Panc1 (cell line): ENCODE results near the gene RBCK1. TPM values are rescaled to one million over a fixed set of nuclear protein-coding genes. Genes with fewer than 3 reads are reported as not detected.

Source experiments
- ATAC-seq: fragments of 200-7000 bp; cut with Tn5 transposase; 2 replicates; pipeline ENCODE4 v1.9.1; 2020; ENCODE audit warnings: mild to moderate bottlenecking, moderate library complexity
- BruUV-seq: library from RNA; stranded (reverse); fragments of 400-500 nt; replicated peaks from 2 replicates; lab custom pipeline; 2021; lab: Mats Ljungman, UMichigan
- CTCF ChIA-PET: fragments of 300-600 bp; sonication (Branson Sonifier 250); formaldehyde crosslinking; loops from one replicate; lab custom pipeline; 2022; ENCODE audit warnings: antibody characterized with exemption; lab: Charles Lee
- POLR2A ChIA-PET: fragments of 300-600 bp; sonication (Branson Sonifier 250); formaldehyde crosslinking; loops from one replicate; lab custom pipeline; 2022; ENCODE audit warnings: antibody characterized with exemption; lab: Charles Lee
- DNase-seq: peaks from one replicate; pipeline ENCODE4 v3.0.0-alpha.2; 2010; ENCODE audit warnings: low read depth, low spot score
- H3K27ac ChIP-seq: 2 replicates; pipeline ENCODE4 v1.5.1; 2011; ENCODE audit warnings: mild to moderate bottlenecking, low read length, inconsistent platforms
- H3K27me3 ChIP-seq: fragments of 200-500 bp; sonication (Bioruptor generic); 2 replicates; pipeline ENCODE4 v1.6.0; 2014; ENCODE audit warnings: low read length, inconsistent platforms; ENCODE audit not compliant: control insufficient read depth, insufficient read depth
- H3K36me3 ChIP-seq: fragments of 200-500 bp; sonication (Bioruptor generic); 2 replicates; pipeline ENCODE4 v1.5.1; 2014; ENCODE audit warnings: inconsistent platforms, mild to moderate bottlenecking, low read length, moderate library complexity; ENCODE audit not compliant: control insufficient read depth, insufficient read depth
- H3K4me1 ChIP-seq: 2 replicates; pipeline ENCODE4 v1.5.1; 2011; ENCODE audit warnings: inconsistent platforms, mild to moderate bottlenecking, low read length, moderate library complexity; ENCODE audit not compliant: control insufficient read depth, insufficient read depth
- H3K4me3 ChIP-seq, 2 experiments: 2 replicates each; pipeline ENCODE4 v1.5.1; 2011 to 2012; ENCODE audit warnings: low read depth in 2 of 2, low read length in 2 of 2, mild to moderate bottlenecking in 2 of 2, inconsistent platforms in 1 of 2, moderate library complexity in 1 of 2
- H3K9me3 ChIP-seq: fragments of 200-500 bp; sonication (Bioruptor generic); 2 replicates; pipeline ENCODE4 v1.5.1; 2014; ENCODE audit warnings: low read depth, mild to moderate bottlenecking, inconsistent platforms, low read length, moderate library complexity; ENCODE audit not compliant: control insufficient read depth, insufficient read depth
- CTCF ChIP-seq: fragments of 450-650 bp; IDR thresholded peaks from 2 replicates; pipeline ENCODE4 v1.5.1; 2017; ENCODE audit warnings: mild to moderate bottlenecking
- POLR2AphosphoS5 ChIP-seq: IDR thresholded peaks from 2 replicates; pipeline ENCODE4 v1.6.1; 2012; ENCODE audit warnings: mild to moderate bottlenecking, low read depth, low read length, moderate library complexity
- REST ChIP-seq, 2 experiments: IDR thresholded peaks; 2 replicates each; pipeline ENCODE4 v1.6.1; 2011 to 2012; ENCODE audit warnings: low read depth in 2 of 2, control low read depth in 1 of 2, low read length in 1 of 2, mild to moderate bottlenecking in 1 of 2, moderate library complexity in 1 of 2; ENCODE audit not compliant: insufficient read depth in 1 of 2
- SIN3A ChIP-seq: IDR thresholded peaks from 2 replicates; pipeline ENCODE4 v1.6.1; 2012; ENCODE audit warnings: low read depth, mild to moderate bottlenecking, low read length, moderate library complexity, borderline replicate concordance; ENCODE audit not compliant: insufficient read depth
- TCF7L2 ChIP-seq: IDR thresholded peaks from 2 replicates; pipeline ENCODE4 v1.6.1; 2011; ENCODE audit warnings: mild to moderate bottlenecking, low read depth, low read length, inconsistent platforms
- in situ Hi-C: cut with HindIII; loops from 2 replicates; pipeline ENCODE4 v1.10.0; 2016; ENCODE audit warnings: low sequenced_read_pairs, low pct_unique_long_range_greater_than_20kb
- intact Hi-C: fragments of 100-400 bp; cut with micrococcal nuclease; formaldehyde crosslinking; loops from one replicate; pipeline ENCODE4 v1.10.0; 2022; ENCODE audit not compliant: unreplicated experiment
- total RNA-seq: library from RNA; stranded (reverse); gene quantifications from one replicate; pipeline ENCODE4 v1.2.1, GENCODE V29; 2021; ENCODE audit not compliant: unreplicated experiment

Gene RBCK1
- total RNA-seq, 1 experiment from 2014 or later = 97.1 TPM

- ChIA-PET POLR2A (interaction anchor here (0.5 kb wide), 1 partner anchor 94 kb away, joined by 8 read pairs; no protein-coding TSS in a partner anchor), CTCF (interaction anchor here (0.6 to 2.1 kb wide), 3 partner anchors 67 to 213 kb away, joined by 3 to 16 read pairs (median 6); no protein-coding TSS in a partner anchor)
- in situ Hi-C loops (no loop called here), intact Hi-C loops (loop anchor here (5.0 kb wide), 1 partner anchor 80 kb away; no protein-coding TSS in a partner anchor)
- H3K4me3 ChIP-seq = no peak overlapping the region
- DNase-seq (no peak), ATAC-seq (no peak)
- no peak for TF ChIP-seq POLR2AphosphoS5
- no peak for TF ChIP-seq REST (IDR thresholded peaks at IDR 0.05; ENCODE audit: insufficient read depth in 1 of 2, low read depth in 2 of 2, low read length in 1 of 2)
- no peak for TF ChIP-seq TCF7L2
- no peak for TF ChIP-seq SIN3A
- TF ChIP-seq CTCF = no peak
- no peaks in the 10 kb centered on the region for H3K27me3 ChIP-seq
- H3K4me1 ChIP-seq = no peaks in the 10 kb centered on the region
- 0 out of 2 replicates have a peak, but pooled peaks cover 4% of the 10 kb centered on the region for H3K36me3 ChIP-seq
- no peaks in the 10 kb centered on the region for H3K9me3 ChIP-seq
- H3K27ac ChIP-seq = no peak overlapping the region
- BruUV-seq = no TSS peak
Observed at GRCh38 chr20:432208-432607, 24.1 kb downstream of the RBCK1 start.

GRCh38 chr20:432677-433299 is 24.7 kb downstream of the RBCK1 start:
- Histone ChIP-seq H3K4me1 (no peaks in the 10 kb centered on the region), H3K27me3 (no peaks in the 10 kb centered on the region), H3K9me3 (no peaks in the 10 kb centered on the region), H3K36me3 (0 out of 2 replicates have a peak, but pooled peaks cover 4% of the 10 kb centered on the region), H3K4me3 (no peak overlapping the region), H3K27ac (no peak overlapping the region)
- intact Hi-C loops (loop anchor here (5.0 kb wide), 1 partner anchor 80 kb away; no protein-coding TSS in a partner anchor), in situ Hi-C loops (no loop called here)
- POLR2A ChIA-PET = interaction anchor here (0.5 kb wide), 1 partner anchor 93 kb away, joined by 8 read pairs; no protein-coding TSS in a partner anchor
- CTCF ChIA-PET = no interaction called here
- DNase-seq (no peak), ATAC-seq (no peak)
- TF ChIP-seq REST (IDR thresholded peaks at IDR 0.05; ENCODE audit: insufficient read depth in 1 of 2, low read depth in 2 of 2, low read length in 1 of 2) (no peak), CTCF (no peak), TCF7L2 (no peak)
- no TSS peak for BruUV-seq
